ENCODE measurements around the gene MAPK11.

Gene MAPK11

DNA sequence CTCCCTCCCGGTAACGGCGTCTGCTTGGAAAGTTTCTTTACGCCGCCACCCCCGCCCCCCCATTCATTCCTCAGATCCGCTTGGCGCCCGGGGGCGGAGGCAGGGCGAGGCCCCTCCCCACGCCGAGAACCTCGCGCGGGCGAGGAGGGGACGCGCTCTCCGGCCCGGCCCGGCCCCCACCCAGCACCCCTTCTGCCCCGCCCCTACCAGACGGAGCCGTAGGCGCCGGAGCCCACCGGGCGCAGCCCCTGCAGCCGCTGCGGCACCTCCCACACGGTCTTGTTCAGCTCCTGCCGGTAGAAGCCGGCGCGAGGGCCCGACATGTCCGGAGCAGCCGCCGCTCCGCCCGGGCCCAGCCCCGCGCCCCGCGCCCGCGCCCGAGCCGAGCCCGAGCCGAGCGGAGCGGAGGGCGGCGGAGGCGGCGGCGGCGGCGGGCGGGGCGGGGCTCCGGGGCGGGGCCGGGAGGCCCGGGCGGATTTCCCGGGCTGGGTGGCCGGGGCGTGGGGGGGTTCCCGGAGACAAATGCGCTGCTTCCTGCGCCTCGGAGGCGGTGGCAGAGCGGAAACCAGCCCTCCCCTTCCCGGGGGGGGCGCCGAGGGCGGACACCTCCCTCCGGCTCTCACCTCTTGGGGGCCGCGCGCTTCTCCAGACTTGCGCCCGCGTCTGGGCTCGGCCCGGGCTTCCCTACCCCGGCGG lies at the start of gene MAPK11:
Gene MAPK11, minus strand, starts transcription at position 411 of the 696 bp plus-strand sequence. Its CDS starts 88 bp downstream, at position 323.
- DNase-seq (ENCODE audit: low spot score) (no peak), FAIRE-seq (no peak)

DNA sequence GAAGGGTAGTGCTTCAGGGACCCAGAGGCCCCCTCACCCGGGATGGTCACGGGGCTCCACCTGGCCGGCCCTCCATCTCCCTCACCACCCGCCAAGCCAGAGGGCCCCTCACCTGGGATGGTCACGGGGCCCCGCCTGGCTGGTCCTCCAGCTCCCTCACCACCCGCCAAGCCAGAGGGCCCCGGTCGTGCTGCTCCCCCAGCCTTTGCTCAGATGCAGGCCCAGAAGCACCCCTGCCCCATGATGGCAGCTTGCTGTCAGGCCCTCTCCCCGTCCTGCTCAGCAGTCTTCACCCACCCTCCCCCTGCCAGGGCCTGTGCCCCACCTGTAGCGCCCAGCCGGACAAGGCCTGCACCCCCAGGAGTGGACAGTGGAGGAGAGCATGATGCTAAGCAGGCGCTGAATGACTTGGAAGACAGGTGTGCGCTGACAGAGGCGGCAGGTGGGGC lies 49.3 kb upstream of the MAPK11 start:
- DNase-seq (ENCODE audit: low spot score), result no peak
- FAIRE-seq, result no peak

DNA sequence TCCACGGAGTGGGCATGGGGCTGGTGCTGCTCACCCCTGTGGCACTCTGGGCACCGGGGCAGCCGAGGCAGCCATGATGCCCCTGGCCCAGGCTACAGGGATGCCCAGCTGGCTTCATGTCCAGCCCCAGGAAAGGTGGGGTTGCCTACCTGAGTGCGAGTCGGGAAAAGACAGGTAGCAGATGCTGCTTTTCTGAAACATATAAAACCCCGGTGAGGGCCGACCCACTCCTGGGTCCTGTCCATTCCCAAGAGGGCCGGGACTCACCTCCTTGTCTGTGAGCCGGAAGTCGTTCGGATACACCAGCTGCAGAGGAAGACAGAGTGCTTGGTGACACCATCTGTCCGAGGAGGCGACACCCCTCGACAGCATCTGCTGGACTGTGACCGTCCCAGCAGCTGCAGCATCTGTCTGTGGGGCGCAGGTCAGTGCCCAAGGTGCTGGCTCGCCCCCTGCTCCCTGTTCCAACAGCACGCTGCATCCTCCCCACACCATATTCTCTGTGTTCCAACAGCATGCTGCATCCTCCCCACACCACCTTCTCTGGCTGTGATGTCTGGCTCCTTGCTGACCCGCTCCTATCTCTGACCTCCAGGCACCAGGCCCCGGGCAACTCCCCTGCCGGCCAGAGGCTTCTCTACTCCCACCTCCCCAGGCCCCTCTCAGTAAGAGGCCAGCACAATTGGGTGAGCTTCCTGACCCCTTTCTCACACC lies 48.7 kb upstream of the MAPK11 start:
- DNase-seq (ENCODE audit: low spot score) (no peak), FAIRE-seq (no peak)

DNA sequence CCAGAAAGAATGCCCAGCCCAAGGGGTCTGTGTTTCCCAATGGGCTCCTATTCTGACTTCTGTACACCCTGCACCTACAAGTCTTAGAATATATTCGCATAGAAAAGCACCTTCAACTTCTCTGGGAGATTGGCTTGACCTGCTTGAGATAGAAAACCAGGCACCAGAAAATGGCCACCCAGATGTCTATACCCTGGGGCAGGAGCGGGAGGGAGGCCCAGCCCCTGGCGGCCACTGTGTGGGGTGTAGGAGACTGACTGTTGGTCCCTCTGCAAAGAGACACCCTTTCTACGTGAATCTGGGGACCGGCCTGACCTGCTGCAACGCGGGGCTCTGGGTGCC lies 48.1 kb upstream of the MAPK11 start:
- DNase-seq (ENCODE audit: low spot score), result no peak
- FAIRE-seq, result no peak

DNA sequence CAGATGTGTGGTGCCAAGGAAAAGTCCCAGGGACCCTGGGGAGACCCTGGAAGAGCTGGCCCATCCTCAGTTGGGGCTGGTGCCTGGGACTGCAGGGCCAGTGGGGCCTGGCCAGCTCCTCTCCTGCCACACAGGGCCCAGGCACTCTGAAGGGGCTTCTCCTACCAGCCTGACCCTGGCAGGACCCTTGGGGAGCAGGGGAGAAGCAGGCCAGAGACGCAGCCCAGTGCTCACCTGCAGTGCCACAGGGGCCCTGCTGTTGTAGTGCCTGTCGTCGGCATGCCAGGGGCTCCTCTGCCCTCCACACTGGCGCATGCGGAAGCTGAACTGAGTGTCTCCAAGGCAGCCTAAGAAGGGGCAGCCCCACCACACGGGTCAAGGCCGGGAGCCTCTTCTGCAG lies 47.5 kb upstream of the MAPK11 start:
- no peak for FAIRE-seq
- DNase-seq (ENCODE audit: low spot score), result no peak

DNA sequence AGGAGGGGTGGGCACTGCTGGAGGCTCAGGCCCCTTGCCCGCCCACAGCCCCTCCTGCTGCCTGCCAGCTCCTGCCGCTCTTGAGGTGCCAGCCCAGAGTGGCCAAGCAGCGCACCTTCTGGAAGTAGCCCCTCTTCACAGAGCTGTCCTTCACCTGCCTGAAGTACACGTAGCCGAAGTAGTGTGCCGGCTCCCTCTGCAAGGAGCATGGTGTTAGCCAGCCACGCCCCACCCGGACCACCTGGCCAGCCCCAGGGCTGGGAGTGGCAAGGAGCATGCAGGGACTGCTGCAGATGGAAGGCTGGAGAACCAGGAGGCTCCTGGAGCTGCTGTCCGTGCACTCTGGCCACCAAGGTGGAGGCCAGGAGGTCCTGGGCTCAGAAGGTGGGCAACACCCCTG lies 47.0 kb upstream of the MAPK11 start:
- DNase-seq (ENCODE audit: low spot score) (no peak), FAIRE-seq (no peak)

DNA sequence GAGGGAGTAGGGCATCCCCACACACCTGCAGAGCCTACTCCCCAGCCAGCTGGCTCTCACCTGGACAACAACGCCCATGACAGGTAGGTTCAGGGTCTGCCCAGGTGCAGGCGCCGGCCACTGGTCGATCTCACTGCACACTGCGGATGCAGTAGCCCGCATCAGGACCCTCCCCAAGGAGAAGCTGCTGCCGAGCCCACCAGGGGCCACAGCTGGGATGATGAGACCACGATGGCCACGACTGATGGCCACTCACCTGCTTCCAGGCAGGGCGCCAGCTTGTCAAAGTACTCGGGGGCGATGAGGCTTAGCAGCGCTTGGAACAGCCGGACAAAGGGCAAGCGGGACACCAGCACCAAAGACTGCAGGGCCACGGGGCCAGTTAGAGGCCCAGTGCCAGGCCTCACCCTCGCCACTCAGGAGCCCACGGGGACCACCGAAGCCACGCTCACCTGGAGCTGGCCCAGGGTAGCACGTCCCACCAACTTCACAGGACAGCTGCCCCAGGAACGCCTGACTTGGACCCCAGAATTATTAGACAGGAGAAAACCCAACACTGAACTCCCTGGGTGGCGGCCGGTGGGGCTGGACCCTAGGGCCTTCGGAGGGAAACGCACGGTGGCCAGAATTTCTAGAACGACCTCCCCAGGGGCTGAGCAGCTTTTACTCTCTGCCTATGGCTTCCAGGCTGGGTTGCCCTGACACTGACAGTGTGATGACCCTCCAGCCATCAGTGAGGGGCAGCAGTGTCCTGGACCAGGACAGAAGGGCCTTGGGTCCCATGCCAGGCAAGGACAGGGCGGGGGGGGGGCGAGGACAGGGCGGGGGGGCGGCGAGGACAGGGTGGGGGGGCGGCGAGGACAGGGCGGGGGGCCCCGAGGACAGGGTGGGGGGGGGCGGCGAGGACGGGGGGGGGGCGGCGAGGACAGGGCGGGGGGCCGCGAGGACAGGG lies 46.2 kb upstream of the MAPK11 start:
- DNase-seq (ENCODE audit: low spot score), result no peak
- no peak for FAIRE-seq

DNA sequence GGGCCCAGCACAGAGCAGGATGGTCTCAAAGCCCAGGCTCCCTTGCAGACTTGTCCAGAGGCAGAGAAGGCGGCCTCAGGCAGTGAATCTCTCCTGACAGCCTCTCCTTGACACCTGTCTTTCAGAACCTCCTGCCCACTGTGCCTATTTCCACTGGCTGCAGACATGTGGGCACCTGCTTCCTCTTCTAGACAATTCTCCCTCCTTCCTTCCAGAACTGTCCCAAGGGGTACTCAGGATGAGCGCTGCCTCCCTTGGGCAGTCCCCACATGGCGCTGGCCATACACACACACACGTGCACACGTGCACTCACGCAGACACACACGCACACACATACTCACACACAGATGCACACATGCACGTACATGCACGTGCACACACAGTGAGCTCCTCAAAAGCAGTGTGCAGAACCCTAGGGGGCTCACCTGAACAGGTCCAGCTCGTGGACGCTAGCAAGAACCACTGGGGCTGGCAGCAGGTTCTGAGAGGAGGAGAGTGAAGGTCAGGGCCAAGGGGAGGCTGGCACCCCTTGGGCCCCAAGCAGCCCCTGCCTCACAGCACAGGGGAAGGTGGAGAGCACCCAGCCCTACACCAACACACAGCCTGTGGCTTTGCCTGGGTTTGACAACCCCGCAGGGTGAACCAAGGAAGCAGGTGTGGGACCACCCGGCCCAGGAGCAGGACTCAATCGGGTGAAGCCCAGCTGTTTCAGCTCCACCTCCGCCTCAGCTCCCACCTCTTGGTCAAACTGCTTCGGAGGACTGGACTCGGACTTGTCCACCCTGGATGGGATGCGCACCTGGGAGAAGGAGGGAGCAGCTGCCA lies 45.3 kb upstream of the MAPK11 start:
- DNase-seq (ENCODE audit: low spot score) (no peak), FAIRE-seq (no peak)

DNA sequence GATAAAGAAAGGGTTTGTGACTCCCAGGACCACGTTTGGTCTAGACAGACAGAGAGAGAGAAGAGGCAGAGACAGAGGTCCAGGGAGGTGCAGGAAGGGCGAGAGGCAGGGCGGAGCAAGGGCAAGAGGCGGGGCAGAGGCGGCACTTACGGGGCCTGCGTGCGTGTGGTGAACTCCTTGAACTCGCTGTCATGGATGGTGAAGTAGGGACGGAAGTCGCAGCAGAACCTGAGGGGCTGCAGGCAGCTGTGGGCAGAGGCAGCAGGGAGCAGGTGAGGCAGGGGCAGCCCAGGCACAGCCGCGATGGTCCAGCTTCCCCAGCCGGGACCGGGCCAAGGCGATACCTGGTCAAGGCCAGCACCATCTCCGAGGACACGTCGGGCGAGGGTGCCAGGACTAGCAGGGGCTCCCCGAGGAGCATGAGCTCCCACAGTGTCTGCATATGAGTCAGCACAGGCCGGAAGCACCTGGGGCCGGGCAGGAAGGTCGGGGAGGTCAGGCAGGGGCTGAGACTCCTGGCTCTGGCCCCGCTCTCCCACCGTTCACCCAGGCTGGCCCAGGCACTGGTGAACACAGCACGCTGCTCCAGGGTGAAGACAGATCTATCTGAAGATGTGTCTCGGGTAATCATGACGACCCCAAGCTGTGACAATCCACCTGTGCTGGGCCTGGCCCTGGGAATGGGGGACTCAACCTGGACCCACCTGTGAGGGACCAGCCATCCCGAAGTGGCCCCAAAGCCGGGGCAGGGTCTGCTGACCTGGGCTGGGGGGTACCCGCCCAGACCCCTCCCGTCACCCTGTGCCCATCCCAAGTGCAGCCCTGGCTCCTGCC lies 44.5 kb upstream of the MAPK11 start:
- DNase-seq (ENCODE audit: low spot score), result no peak
- FAIRE-seq, result no peak

DNA sequence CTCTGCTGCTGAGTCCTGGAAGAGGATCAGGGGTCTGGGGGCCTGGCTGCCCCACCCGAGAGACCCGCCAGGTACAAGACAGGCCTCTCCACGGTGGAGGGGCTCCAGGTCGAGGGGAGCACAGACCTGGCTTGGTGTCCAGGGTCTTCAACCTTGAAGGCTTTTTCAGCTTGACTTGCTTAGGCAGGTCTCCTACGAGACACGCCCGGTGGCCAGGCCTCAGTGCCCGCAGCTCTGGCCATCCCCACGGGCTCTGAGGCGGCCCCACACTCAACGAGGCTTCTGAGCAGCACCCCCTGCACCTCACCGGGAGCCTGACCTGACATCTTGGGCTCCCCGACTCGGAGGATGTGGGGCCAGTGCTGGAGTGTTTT lies 43.9 kb upstream of the MAPK11 start:
- FAIRE-seq (no peak), DNase-seq (ENCODE audit: low spot score) (no peak)

DNA sequence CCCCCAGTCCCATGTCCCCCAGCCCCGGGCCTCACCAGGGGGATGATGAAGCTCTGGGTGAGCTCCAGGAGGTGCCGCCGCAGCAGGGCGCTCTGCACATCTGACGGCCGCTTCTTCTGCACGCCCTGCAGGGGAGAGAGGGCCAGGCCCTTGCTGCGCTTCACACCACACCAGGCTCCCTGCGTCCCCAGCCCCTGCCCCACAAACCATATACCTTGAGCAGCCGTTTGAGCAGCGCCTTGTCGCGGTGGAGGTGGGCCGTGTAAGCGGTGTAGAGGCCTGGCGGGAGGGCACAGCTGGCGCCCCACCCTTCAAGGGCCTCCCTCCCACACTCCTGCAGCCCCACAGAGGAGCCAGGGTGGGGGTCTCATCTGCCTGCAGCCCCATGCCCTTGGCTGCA lies 43.4 kb upstream of the MAPK11 start:
- DNase-seq (ENCODE audit: low spot score) (no peak), FAIRE-seq (no peak)

DNA sequence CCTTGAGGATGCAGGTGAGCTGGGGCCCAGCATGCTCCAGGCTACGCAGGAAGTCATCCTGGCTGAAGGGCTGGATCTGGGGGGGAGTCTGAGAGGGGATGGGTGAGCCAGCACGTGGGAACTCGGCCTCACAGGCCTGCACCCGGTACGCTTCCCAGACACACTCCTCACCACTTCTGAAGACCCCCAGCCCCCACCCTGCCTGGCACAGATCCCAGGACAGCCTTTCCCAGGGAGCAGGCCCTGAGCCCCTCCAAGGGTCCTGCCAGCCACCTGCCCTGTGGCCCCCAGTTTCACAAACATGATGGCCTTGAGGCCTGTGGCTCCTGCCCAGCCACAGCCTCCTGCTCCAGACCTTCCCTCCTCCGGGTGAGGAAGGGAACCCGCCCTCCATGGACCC lies 42.8 kb upstream of the MAPK11 start:
- no peak for FAIRE-seq
- no peak for DNase-seq (ENCODE audit: low spot score)

DNA sequence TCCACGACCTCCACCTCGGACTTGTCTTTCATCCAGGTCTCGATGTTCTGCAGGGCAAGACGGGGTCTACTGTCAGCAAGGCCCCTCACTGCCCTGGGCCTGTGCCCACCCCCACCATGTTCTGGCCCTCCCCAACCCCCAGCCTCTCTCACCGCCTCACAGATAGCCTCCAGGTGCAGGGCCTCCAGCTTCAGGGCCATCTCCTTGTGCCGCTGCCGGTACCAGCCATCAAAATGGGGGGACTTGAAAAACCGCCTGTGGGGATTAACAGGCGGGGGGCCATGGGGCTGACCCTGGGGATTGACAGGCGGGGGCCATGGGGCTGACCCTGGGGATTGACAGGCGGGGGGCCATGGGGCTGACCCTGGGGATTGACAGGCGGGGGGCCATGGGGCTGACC lies 42.2 kb upstream of the MAPK11 start:
- no peak for FAIRE-seq
- no peak for DNase-seq (ENCODE audit: low spot score)

DNA sequence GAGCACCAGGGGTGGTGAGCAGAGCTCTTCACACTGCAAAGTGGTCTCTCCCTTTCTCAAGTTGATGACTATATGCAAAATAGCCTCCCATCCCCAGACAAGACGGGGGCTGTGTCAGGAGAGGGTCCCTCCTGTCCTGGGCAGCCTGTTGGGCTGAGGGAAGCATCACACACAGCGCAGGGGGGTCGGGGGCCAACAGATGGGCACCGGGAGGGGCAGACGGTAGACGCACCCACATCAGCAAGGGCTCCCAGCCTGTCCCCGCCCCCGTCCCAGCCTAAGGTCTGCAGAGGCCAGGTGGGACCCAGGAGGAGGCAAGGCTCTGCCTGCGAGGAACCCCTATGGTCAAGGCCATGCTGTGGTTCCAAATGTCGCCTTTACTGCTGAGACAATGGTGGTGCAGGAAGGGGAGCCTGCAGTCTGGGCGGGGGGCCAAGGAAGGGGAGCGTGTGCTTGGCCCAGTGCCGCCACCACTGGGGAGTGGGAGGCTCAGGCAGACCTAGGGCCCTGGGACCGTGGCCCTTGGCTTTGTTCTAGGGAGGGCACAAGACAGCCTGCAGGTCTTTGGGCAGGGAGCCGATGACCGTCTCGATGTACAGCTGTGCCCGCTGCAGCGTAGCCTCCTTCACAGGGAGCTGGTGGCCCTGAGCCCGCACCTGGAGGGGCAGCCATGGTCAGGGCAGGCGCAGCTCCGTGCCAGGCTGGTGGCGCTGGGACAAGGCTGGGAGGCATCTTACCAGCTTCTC lies 41.6 kb upstream of the MAPK11 start:
- no peak for FAIRE-seq
- no peak for DNase-seq (ENCODE audit: low spot score)

DNA sequence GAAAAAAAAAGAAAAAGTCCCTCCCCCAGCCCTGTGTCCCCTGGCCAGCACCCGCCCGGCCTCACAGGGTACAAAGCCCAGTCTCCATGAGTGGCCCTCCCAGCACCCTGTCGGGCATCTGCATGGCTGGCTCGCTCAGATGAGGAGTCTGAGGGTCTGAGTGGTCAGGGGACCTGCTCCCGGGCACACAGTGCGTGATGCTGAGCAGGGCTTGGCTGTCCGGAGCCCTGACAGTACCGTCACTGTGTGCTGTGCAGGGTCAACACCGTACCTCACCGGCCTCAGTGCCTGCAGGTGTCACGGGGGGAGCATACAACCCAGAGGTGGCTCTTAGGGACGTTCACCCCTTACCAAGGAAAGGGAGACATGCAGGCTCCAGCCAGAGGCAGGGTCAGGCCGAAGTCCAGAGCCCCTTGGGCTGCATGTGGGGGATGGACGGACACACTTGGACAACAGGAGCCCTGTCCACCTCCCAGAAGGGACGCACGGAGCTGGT lies 40.8 kb upstream of the MAPK11 start:
- DNase-seq (ENCODE audit: low spot score), result no peak
- FAIRE-seq, result no peak

DNA sequence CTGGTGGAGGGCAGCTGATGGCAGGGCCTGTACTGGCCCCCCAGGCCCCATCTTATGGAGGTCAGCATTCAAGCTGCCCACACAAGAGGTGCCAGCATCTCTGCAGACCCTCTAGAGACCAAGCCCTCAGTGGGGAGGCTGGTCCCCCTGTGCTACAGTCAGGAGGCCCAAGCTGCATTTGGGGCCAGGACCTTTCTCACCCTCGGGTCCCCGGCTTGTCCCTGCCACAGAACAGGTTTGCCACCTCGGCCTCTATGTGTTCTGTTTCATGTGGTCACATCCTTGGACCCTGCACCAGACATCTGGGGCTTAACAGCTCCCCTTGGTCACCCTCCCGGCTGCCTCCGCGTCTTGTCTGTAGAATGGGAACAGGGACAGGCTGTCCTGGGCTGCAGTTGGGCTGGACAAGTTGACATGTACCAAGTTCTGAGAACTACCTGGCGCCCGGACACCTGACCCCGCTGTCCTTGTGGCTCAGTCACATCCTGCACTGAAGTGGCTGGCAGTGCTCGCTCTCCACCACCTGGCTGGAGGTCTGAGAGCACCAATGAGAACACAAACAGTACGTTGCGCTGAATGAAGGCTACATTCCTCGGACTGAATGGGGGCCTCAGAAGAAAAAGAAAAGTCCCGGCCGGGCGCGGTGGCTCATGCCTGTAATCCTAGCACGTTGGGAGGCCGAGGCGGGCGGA lies 40.0 kb upstream of the MAPK11 start:
- FAIRE-seq (no peak), DNase-seq (ENCODE audit: low spot score) (no peak)

DNA sequence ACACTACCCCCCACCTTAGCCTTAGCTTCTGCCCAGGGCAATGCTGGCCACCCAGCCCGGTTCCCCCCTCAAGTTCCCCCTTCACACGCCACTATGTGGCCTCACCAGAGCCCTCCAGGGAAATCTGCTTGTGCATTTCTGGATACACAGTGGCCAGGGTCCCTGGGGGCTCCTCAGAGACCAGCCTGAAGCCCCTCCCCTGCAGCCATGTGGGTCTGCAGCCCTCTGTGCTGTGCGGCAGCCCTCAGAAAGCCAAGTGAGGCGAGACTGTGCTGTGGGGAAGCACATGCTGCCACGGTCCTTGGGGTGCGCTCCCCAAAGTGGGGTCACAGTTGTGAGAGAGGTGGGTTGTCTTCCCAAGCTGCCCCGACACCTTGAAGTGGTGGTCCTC lies 39.4 kb upstream of the MAPK11 start:
- no peak for DNase-seq (ENCODE audit: low spot score)

DNA sequence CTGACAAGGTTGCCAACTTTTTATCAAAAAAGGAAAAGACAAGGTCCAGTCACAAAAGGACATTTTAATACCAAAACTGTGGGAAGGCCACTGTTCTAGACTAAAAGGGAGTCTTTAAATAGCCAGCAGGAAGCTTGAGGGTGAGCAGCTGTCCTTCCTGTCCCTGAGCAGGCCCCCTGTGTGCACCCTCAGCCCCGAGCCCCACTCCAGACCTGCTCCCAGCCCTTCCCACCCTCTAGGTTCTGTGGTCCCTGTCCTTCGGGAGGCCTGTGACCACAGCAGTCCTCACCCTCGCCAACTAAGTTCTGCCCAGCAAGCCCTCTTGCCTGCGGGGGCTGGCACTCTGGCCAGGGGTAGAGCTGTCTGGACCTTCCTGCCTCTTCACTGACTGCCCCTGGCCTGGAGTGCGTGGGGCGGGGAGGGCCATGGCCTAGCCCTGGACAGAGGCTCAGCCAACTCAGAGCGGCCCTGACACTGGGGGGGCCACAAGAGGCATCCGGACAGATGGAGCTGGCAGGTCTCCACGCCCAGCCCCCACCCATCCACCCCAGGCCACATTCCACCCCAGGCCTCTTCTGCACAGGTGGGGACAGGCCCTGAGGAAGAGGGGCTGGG lies 38.9 kb upstream of the MAPK11 start:
- DNase-seq (ENCODE audit: low spot score) (no peak), FAIRE-seq (no peak)

More for the DNA sequence above, 39.4 kb upstream of the MAPK11 start:
- FAIRE-seq, result no peak

DNA sequence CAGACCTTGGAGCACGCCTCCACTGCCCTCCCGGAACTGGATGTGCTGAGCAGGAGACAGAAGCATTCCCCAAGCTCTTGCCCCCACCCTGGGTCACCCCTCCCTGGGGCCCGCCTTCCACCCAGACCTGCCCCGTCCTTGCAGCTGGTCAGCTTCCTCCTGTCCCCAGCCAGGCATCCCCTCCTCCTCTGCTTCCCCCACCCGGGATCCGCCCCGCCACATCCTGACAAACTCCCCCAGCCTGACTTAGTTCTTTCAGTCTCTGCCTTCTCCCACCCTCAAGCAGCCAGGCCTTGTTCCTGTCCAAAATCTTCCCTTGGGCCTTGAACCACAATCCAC lies 38.4 kb upstream of the MAPK11 start:
- DNase-seq (ENCODE audit: low spot score), result peak; percentile 75
- FAIRE-seq, result no peak
